Ovary (tissue), 9 donors: ENCODE measurements around the gene NSUN6. TPM values are rescaled to one million over a fixed set of nuclear protein-coding genes. Genes with fewer than 3 reads are reported as not detected.

Experiments used
- DNase-seq, 5 donors: peaks; one replicate each; pipeline ENCODE4 v3.0.0-alpha.2; 2019 to 2020
- H3K27ac ChIP-seq, 2 donors: fragments of 200-600 bp; one replicate each; pipeline versions ENCODE4 v1.5.1 to v1.8.0; 2019 to 2022
- H3K27me3 ChIP-seq: fragments of 200-600 bp; one replicate; pipeline ENCODE4 v1.8.0; 2022
- H3K36me3 ChIP-seq: fragments of 200-600 bp; sonication (generic); one replicate; pipeline ENCODE4 v1.5.1; 2019
- H3K4me1 ChIP-seq: one replicate; pipeline ENCODE4 v1.8.1; 2013; ENCODE audit warnings: mild to moderate bottlenecking, moderate library complexity; ENCODE audit not compliant: insufficient read depth
- H3K4me3 ChIP-seq: fragments of 200-600 bp; sonication (generic); one replicate; pipeline ENCODE4 v1.5.1; 2017
- H3K9me3 ChIP-seq, 2 donors: fragments of 200-600 bp in 1 of 2; sonication (generic) in 1 of 2; one replicate each; pipeline versions ENCODE4 v1.5.1 to v1.8.1; 2013 to 2019; ENCODE audit warnings: mild to moderate bottlenecking in 1 of 2, moderate library complexity in 1 of 2
- EP300 ChIP-seq: sonication (generic); formaldehyde crosslinking; IDR thresholded peaks from one replicate; pipeline ENCODE4 v1.6.1; 2017; ENCODE audit warnings: antibody characterized with exemption
- POLR2A ChIP-seq: fragments of 450-650 bp; IDR thresholded peaks from one replicate; pipeline ENCODE4 v1.6.1; 2017; ENCODE audit warnings: antibody characterized with exemption, mild to moderate bottlenecking, moderate library complexity
- WGBS, 3 donors: extraction: QIAGEN DNeasy Blood & Tissue Kit in 1 of 3; methylation state at CpG; one replicate each; pipeline versions ENCODE4 v1.1.5 to v1.1.7; 2013 to 2017; 5-methylcytosine and 5-hydroxymethylcytosine counted together
- intact Hi-C, 4 donors: fragments of 100-400 bp; cut with DNase I; formaldehyde crosslinking; loops; one replicate each; pipeline versions ENCODE4 v1.11.0 to v1.15.1; 2022 to 2023
- polyA plus RNA-seq, 2 donors: library from polyadenylated mRNA; stranded (reverse); fragments of 200-250 nt in 1 of 2; fragments of 350-450 nt in 1 of 2; fragmentation: Illumina TruSeq in 1 of 2; extraction: RNeasy Lipid Tissue Mini Kit (QIAGEN cat#74804) in 1 of 2; gene quantifications; one replicate each; pipeline ENCODE4 v1.2.3, GENCODE V29; 2013 to 2014
- total RNA-seq, 7 donors: library from RNA; depleted of rRNA in 2 of 7; stranded (reverse); fragments of >200 nt in 2 of 7; fragmentation: NEBNext Ultra II Directional in 3 of 7; extraction: Animal tissue kit (Norgen Biotek cat#: 25700) in 3 of 7; gene quantifications; one replicate each; pipeline versions ENCODE4 v1.1.0 to v1.2.4, GENCODE V29; 2016 to 2023
- TF ChIP-seq, protein P1 (sequence below), 3 donors: fragments of 450-650 bp in 2 of 3; fragments of 200-600 bp in 1 of 3; IDR thresholded peaks; one replicate each; pipeline versions ENCODE4 v1.5.1 to v1.8.0; 2016 to 2022; ENCODE audit warnings: antibody characterized with exemption in 3 of 3, mild to moderate bottlenecking in 1 of 3
- donor health status: DM: no; HTN: no; CAD: no; lungs with moderate emphysema.
- donor health status: DM: no; HTN: no; CAD: no.
- donor health status: Bipolar disorder and iron deficiency.
- donor health status: DM: yes; HTN: yes; CAD: no.
- donor health status: DM: no; HTN: no; CAD: no.
- donor health status: DM: yes; HTN: yes; CAD: no.

NSUN6 gene
- total and polyA plus RNA-seq, 9 donors: 8.9 to 19.5 (median 15.0) TPM

DNA sequence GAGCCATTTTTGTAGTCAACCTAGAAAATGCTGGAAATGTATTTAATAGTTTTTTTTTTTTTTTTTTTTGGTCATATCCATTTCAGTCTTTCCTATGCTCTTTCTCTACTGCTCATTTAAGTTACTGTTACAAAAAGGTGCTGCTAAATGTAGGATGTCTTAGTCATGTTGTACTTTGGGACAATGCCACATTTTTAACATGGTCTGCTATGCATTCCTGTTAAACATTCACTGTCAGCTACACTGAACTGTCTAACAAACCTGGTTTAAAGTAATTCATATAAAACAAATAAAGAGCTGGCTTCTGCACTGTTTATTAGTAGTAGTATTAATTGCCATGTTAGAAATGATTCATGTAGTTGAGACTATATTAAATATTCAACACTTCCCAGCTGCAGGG lies 108.6 kb downstream of the NSUN6 start:
- H3K36me3 ChIP-seq: no peaks in the 10 kb centered on the region
- H3K4me1 ChIP-seq: no peaks in the 10 kb centered on the region
- intact Hi-C loops: no loop called here
- no peak for TF ChIP-seq POLR2A
- TF ChIP-seq, protein P1, sequence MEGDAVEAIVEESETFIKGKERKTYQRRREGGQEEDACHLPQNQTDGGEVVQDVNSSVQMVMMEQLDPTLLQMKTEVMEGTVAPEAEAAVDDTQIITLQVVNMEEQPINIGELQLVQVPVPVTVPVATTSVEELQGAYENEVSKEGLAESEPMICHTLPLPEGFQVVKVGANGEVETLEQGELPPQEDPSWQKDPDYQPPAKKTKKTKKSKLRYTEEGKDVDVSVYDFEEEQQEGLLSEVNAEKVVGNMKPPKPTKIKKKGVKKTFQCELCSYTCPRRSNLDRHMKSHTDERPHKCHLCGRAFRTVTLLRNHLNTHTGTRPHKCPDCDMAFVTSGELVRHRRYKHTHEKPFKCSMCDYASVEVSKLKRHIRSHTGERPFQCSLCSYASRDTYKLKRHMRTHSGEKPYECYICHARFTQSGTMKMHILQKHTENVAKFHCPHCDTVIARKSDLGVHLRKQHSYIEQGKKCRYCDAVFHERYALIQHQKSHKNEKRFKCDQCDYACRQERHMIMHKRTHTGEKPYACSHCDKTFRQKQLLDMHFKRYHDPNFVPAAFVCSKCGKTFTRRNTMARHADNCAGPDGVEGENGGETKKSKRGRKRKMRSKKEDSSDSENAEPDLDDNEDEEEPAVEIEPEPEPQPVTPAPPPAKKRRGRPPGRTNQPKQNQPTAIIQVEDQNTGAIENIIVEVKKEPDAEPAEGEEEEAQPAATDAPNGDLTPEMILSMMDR (IDR thresholded peaks at IDR 0.05): no peak
- no peak for TF ChIP-seq EP300
- H3K27me3 ChIP-seq: no peaks in the 10 kb centered on the region
- no peak overlapping the region for H3K4me3 ChIP-seq
- no peak for DNase-seq
- no peak overlapping the region for H3K27ac ChIP-seq
- no peaks in the 10 kb centered on the region for H3K9me3 ChIP-seq

DNA sequence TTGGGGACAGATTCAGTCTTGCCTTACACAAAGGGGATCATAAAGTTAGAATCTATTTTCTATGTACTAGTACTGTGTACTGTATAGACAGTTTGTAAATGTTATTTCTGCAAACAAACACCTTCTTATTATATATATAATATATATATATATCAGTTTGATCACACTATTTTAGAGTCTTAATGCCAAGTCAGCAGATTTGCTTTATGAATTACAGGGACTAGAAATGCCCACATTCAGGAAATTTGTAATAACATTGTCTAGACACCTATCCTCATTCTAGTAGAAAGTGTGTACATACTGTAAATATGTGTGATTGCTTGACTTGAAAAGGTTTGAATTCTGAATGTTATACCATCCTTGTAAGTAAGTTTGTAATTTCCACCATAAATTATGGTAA lies 111.2 kb downstream of the NSUN6 start:
- H3K9me3 ChIP-seq: no peaks in the 10 kb centered on the region
- no peaks in the 10 kb centered on the region for H3K4me1 ChIP-seq
- H3K4me3 ChIP-seq: no peak overlapping the region
- H3K27me3 ChIP-seq: no peaks in the 10 kb centered on the region
- H3K27ac ChIP-seq: no peak overlapping the region
- no peak for DNase-seq
- TF ChIP-seq, protein P1 (IDR thresholded peaks at IDR 0.05): no peak
- intact Hi-C loops: no loop called here
- no peaks in the 10 kb centered on the region for H3K36me3 ChIP-seq

DNA sequence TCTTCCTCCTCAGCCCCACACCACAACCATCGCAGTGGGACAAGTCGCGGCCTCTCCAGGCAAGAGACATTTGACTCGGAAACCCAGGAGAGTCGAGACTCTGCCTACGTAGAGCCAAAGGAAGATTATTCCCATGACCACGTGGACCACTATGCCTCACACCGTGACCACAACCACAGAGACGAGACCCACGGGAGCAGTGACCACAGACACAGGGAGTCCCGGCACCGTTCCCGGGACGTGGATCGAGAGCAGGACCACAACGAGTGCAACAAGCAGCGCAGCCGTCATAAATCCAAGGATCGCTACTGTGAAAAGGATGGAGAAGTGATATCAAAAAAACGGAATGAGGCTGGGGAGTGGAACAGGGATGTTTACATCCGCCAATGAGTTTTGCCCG lies 112.1 kb downstream of the NSUN6 start:
- Histone ChIP-seq H3K36me3 (no peaks in the 10 kb centered on the region), H3K4me3 (no peak overlapping the region), H3K9me3 (no peaks in the 10 kb centered on the region), H3K4me1 (no peaks in the 10 kb centered on the region), H3K27me3 (no peaks in the 10 kb centered on the region), H3K27ac (no peak overlapping the region)
- TF ChIP-seq, protein P1 (IDR thresholded peaks at IDR 0.05): no peak
- TF ChIP-seq EP300 (no peak), POLR2A (no peak)
- no peak for DNase-seq
- WGBS, 3 donors: 88 to 97% (median 91%) methylated on average over 22 of the region's 22 CpGs
- intact Hi-C loops: no loop called here

DNA sequence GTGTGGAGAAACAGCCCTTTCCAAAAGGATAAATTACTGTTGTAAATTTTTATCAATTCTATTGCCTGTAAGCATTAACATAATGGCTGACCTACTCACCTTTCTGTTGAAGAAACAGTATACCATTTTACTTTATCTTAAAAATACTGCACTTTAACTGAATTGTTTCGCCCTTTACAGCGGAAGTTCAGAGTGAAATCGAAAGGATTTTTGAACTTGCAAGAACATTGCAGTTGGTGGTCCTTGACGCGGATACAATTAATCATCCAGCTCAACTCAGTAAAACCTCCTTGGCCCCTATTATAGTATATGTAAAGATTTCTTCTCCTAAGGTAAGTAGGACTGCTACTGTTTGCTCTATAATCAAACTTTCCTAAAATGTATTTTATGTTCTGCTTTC lies 117.5 kb downstream of the NSUN6 start:
- Histone ChIP-seq H3K27me3 (no peaks in the 10 kb centered on the region), H3K27ac (no peak overlapping the region), H3K4me3 (no peak overlapping the region), H3K36me3 (no peaks in the 10 kb centered on the region), H3K9me3 (no peaks in the 10 kb centered on the region), H3K4me1 (no peaks in the 10 kb centered on the region)
- no peak for DNase-seq
- 45 to 55% (median 48%) methylated on average over 5 of the region's 5 CpGs for WGBS, 3 donors
- TF ChIP-seq EP300: no peak
- TF ChIP-seq, protein P1 (IDR thresholded peaks at IDR 0.05): no peak
- TF ChIP-seq POLR2A: no peak
- intact Hi-C loops: no loop called here
